ENCODE measurements around the gene PRDM16. TPM values are rescaled to one million over a fixed set of nuclear protein-coding genes. Genes with fewer than 3 reads are reported as not detected.

The PRDM16 gene
- total and polyA plus RNA-seq, 2 of the 13 experiments (the other 11 are each of a cell fraction or from before 2014, with no cell fraction given): 0.15 to 0.81 TPM

DNA sequence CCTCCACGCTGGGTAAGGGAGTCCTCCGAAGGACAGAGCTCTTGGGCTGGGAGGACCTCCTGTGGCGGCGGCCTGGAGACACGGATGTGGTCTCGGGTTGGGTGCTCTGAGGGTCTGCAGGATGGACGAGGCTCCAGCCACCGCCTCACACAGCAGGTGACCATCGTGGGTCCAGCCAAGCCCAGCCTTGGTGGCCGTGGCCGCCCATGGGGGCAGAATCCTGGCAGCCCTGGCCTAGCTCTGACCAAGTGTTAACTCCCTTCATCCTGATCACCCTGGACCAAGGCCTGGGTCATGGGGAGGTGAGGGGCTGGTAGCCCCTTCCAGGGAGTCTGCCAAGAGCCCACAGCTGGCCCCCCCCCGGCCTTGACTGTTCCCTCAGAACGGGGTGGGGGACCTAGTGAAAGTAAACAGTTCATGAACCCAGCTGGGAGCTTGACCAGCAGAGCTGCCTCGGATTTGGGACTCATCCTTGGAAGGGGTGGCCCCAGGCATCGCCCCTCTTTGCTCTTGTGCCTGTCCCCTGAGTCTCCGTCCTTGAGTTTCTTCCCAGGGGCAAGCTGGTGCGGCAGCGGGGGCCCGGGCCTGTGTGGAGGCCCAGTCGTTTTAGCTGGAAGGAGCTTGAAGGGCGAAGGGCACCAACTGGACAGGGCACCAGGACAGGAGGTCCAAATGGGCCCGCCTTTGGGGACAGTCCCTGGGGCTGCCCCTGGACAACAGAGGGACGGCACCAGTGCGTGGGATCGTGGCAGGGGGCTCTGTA is 403.3 kb downstream of the PRDM16 start:
- CTCF ChIA-PET (ENCODE audit: low intra/inter-chr PET ratio, low total read pairs): interaction anchor here (0.6 to 3.4 kb wide), 3 partner anchors 15 to 854 kb away, joined by 3 to 57 read pairs (median 4); partner anchors contain the start of gene ARHGEF16
- intact Hi-C loops (cut with micrococcal nuclease; ENCODE audit: unreplicated experiment): no loop called here
- no CpG with 5 or more reads among the region's 25 CpGs for WGBS (ENCODE audit: low lambda C conversion rate)
- Histone ChIP-seq H3K79me2 (ENCODE audit: insufficient read depth, low read length) (no peaks in the 10 kb centered on the region), H4K20me1 (ENCODE audit: insufficient read depth, low read length) (no peaks in the 10 kb centered on the region), H3K4me2 (ENCODE audit: low read depth, low read length) (peak overlapping the region; percentile 73), H3K4me1 (ENCODE audit: insufficient read depth, low read length) (peaks cover 26% of the 10 kb centered on the region), H3K4me3 (replicated peaks in 1 of 3; ENCODE audit: insufficient read depth in 1 of 3, low read depth in 2 of 3, low read length in 3 of 3) (peak overlapping the region in 1 of 3 experiments; percentile 62; a peak in 3 of 6 replicates), H3K36me3 (replicated peaks in 1 of 2; ENCODE audit: control insufficient read depth in 1 of 2, insufficient read depth in 2 of 2, low read length in 2 of 2) (peaks cover 10 to 14% of the 10 kb centered on the region in 2 experiments; a peak in 3 of 5 replicates), H3K27ac (ENCODE audit: extremely low read length, insufficient read depth, low read length) (peak overlapping the region; percentile 96), H3K9ac (ENCODE audit: insufficient read depth, low read depth, low read length) (peak overlapping the region; percentile 71), H3K9me3 (ENCODE audit: low read length) (no peaks in the 10 kb centered on the region), H2AFZ (ENCODE audit: low read length) (no peak overlapping the region), H3K27me3 (ENCODE audit: control insufficient read depth in 1 of 2, insufficient read depth in 2 of 2, low read length in 2 of 2) (no peaks in the 10 kb centered on the region)
- BruUV-seq (replicated peaks): no TSS peak
- in situ Hi-C loops (cut with HindIII; ENCODE audit: extremely low pct_ligation_motif_present, low pct_unique_long_range_greater_than_20kb): no loop called here
- ATAC-seq (peak; percentile 2; the same call in 1 of the 3 replicates), FAIRE-seq (no peak), DNase-seq (ENCODE audit: low spot score) (no peak)
- POLR2A ChIA-PET: interaction anchor here (0.8 to 3.2 kb wide), 5 partner anchors 9 to 177 kb away, joined by 3 to 282 read pairs (median 4); partner anchors contain the start of genes ARHGEF16 and WRAP73
- TF ChIP-seq, protein P1, sequence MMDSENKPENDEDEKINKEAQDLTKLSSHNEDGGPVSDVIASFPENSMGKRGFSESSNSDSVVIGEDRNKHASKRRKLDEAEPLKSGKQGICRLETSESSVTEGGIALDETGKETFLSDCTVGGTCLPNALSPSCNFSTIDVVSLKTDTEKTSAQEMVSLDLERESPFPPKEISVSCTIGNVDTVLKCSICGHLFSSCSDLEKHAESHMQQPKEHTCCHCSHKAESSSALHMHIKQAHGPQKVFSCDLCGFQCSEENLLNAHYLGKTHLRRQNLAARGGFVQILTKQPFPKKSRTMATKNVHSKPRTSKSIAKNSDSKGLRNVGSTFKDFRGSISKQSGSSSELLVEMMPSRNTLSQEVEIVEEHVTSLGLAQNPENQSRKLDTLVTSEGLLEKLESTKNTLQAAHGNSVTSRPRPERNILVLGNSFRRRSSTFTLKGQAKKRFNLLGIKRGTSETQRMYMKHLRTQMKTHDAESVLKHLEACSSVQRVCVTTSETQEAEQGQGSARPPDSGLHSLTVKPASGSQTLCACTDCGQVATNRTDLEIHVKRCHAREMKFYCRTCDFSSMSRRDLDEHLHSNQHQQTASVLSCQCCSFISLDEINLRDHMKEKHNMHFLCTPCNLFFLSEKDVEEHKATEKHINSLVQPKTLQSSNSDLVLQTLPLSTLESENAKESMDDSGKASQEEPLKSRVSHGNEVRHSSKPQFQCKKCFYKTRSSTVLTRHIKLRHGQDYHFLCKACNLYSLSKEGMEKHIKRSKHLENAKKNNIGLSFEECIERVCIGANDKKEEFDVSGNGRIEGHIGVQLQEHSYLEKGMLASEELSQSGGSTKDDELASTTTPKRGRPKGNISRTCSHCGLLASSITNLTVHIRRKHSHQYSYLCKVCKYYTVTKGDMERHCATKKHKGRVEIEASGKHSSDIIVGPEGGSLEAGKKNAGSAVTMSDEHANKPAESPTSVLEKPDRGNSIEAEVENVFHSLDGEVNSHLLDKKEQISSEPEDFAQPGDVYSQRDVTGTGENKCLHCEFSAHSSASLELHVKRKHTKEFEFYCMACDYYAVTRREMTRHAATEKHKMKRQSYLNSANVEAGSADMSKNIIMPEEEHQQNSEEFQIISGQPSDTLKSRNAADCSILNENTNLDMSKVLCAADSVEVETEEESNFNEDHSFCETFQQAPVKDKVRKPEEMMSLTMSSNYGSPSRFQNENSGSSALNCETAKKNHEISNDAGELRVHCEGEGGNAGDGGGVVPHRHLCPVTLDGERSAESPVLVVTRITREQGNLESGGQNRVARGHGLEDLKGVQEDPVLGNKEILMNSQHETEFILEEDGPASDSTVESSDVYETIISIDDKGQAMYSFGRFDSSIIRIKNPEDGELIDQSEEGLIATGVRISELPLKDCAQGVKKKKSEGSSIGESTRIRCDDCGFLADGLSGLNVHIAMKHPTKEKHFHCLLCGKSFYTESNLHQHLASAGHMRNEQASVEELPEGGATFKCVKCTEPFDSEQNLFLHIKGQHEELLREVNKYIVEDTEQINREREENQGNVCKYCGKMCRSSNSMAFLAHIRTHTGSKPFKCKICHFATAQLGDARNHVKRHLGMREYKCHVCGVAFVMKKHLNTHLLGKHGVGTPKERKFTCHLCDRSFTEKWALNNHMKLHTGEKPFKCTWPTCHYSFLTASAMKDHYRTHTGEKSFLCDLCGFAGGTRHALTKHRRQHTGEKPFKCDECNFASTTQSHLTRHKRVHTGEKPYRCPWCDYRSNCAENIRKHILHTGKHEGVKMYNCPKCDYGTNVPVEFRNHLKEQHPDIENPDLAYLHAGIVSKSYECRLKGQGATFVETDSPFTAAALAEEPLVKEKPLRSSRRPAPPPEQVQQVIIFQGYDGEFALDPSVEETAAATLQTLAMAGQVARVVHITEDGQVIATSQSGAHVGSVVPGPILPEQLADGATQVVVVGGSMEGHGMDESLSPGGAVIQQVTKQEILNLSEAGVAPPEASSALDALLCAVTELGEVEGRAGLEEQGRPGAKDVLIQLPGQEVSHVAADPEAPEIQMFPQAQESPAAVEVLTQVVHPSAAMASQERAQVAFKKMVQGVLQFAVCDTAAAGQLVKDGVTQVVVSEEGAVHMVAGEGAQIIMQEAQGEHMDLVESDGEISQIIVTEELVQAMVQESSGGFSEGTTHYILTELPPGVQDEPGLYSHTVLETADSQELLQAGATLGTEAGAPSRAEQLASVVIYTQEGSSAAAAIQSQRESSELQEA (CRISPR knock-in tag; IDR thresholded peaks at IDR 0.05; ENCODE audit: not compliant biosample characterization): peak; percentile 84
- TF ChIP-seq ZNF674 (CRISPR knock-in tag; IDR thresholded peaks at IDR 0.05; ENCODE audit: low read depth): no peak
- no peak for TF ChIP-seq EHMT2 (IDR thresholded peaks at IDR 0.05; ENCODE audit: borderline replicate concordance, low read depth, low read length)
- peak; percentile 44; the same call in 1 of the 2 replicates for TF ChIP-seq ZNF350 (CRISPR knock-in tag; IDR thresholded peaks at IDR 0.05; ENCODE audit: borderline replicate concordance, low read depth)
- no peak for TF ChIP-seq PLRG1 (conservative IDR thresholded peaks at IDR 0.05)
- TF ChIP-seq, protein P2, sequence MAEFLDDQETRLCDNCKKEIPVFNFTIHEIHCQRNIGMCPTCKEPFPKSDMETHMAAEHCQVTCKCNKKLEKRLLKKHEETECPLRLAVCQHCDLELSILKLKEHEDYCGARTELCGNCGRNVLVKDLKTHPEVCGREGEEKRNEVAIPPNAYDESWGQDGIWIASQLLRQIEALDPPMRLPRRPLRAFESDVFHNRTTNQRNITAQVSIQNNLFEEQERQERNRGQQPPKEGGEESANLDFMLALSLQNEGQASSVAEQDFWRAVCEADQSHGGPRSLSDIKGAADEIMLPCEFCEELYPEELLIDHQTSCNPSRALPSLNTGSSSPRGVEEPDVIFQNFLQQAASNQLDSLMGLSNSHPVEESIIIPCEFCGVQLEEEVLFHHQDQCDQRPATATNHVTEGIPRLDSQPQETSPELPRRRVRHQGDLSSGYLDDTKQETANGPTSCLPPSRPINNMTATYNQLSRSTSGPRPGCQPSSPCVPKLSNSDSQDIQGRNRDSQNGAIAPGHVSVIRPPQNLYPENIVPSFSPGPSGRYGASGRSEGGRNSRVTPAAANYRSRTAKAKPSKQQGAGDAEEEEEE (CRISPR knock-in tag; IDR thresholded peaks at IDR 0.05; ENCODE audit: borderline replicate concordance): no peak
- no peak for TF ChIP-seq TBX3 (IDR thresholded peaks at IDR 0.05; ENCODE audit: borderline replicate concordance)
- peak; percentile 6 for TF ChIP-seq GABPB1 (CRISPR knock-in tag; IDR thresholded peaks at IDR 0.05)
- no peak for TF ChIP-seq KLF6 (CRISPR knock-in tag; IDR thresholded peaks at IDR 0.05)
- TF ChIP-seq, protein P3, sequence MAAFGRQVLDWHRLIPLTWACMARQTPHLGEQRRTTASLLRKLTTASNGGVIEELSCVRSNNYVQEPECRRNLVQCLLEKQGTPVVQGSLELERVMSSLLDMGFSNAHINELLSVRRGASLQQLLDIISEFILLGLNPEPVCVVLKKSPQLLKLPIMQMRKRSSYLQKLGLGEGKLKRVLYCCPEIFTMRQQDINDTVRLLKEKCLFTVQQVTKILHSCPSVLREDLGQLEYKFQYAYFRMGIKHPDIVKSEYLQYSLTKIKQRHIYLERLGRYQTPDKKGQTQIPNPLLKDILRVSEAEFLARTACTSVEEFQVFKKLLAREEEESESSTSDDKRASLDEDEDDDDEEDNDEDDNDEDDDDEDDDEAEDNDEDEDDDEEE (CRISPR knock-in tag; IDR thresholded peaks at IDR 0.05): 0 out of 2 replicates have a peak, but pooled peaks have one; percentile 5
